GM23338 (cell line): ENCODE results near the gene BRD3. TPM values are rescaled to one million over a fixed set of nuclear protein-coding genes. Genes with fewer than 3 reads are reported as not detected.

ENCODE experiments used
- ATAC-seq: fragments of 200-7000 bp; cut with Tn5 transposase; 3 replicates; pipeline ENCODE4 v1.9.1; 2020
- DNase-seq: peaks from one replicate; pipeline ENCODE4 v3.0.0-alpha.2; 2015; ENCODE audit warnings: low spot score
- H2AFZ ChIP-seq: fragments of 200-600 bp; sonication (generic); 2 replicates; pipeline ENCODE4 v1.8.0; 2016; ENCODE audit warnings: antibody characterized with exemption, mild to moderate bottlenecking, moderate library complexity
- H3F3A ChIP-seq: fragments of 200-600 bp; sonication (generic); replicated peaks from 2 replicates; pipeline ENCODE4 v1.8.0; 2017; ENCODE audit warnings: antibody characterized with exemption, mixed run types, low read depth
- H3K27ac ChIP-seq: fragments of 200-600 bp; sonication (generic); 2 replicates; pipeline ENCODE4 v1.6.1; 2016; ENCODE audit warnings: low read depth
- H3K27me3 ChIP-seq: fragments of 200-600 bp; sonication (generic); 2 replicates; pipeline ENCODE4 v1.8.0; 2016; ENCODE audit warnings: mild to moderate bottlenecking, mixed run types, moderate library complexity; ENCODE audit not compliant: insufficient read depth
- H3K36me3 ChIP-seq: fragments of 200-600 bp; sonication (generic); 2 replicates; pipeline ENCODE4 v1.8.0; 2016; ENCODE audit warnings: mild to moderate bottlenecking; ENCODE audit not compliant: insufficient read depth
- H3K4me1 ChIP-seq: fragments of 200-600 bp; sonication (generic); 2 replicates; pipeline ENCODE4 v1.8.0; 2016; ENCODE audit warnings: mild to moderate bottlenecking, moderate library complexity; ENCODE audit not compliant: insufficient read depth
- H3K4me2 ChIP-seq: fragments of 200-600 bp; sonication (generic); 2 replicates; pipeline ENCODE4 v1.7.1; 2017; ENCODE audit warnings: mixed run types
- H3K4me3 ChIP-seq: fragments of 200-600 bp; sonication (generic); 2 replicates; pipeline ENCODE4 v1.6.1; 2016; ENCODE audit warnings: mixed run types
- H3K79me2 ChIP-seq: fragments of 200-600 bp; sonication (generic); replicated peaks from 2 replicates; pipeline ENCODE4 v1.8.0; 2017; ENCODE audit warnings: mild to moderate bottlenecking; ENCODE audit not compliant: insufficient read depth
- H3K9me2 ChIP-seq: fragments of 200-600 bp; sonication (generic); 2 replicates; pipeline ENCODE4 v1.8.0; 2017; ENCODE audit not compliant: insufficient read depth
- H4K20me1 ChIP-seq: fragments of 200-600 bp; sonication (generic); replicated peaks from 2 replicates; pipeline ENCODE4 v1.8.0; 2017; ENCODE audit warnings: mild to moderate bottlenecking; ENCODE audit not compliant: insufficient read depth
- H3K27ac Mint-ChIP-seq: 2 replicates; pipeline ENCODE4 v1.8.0; 2020; ENCODE audit warnings: inconsistent platforms, mild to moderate bottlenecking, moderate library complexity, mixed read lengths
- H3K27me3 Mint-ChIP-seq: 3 replicates; pipeline ENCODE4 v1.8.0; 2022; ENCODE audit warnings: low read depth, mild to moderate bottlenecking, moderate library complexity, mixed read lengths, inconsistent platforms; ENCODE audit not compliant: insufficient read depth, poor library complexity
- H3K36me3 Mint-ChIP-seq: 3 replicates; pipeline ENCODE4 v1.8.0; 2021; ENCODE audit warnings: low read depth, mild to moderate bottlenecking, inconsistent platforms, moderate library complexity, mixed read lengths
- H3K4me1 Mint-ChIP-seq: 3 replicates; pipeline ENCODE4 v1.8.0; 2020; ENCODE audit warnings: mild to moderate bottlenecking, inconsistent platforms, mixed read lengths
- H3K4me3 Mint-ChIP-seq: 3 replicates; pipeline ENCODE4 v1.8.0; 2021; ENCODE audit warnings: moderate library complexity, mild to moderate bottlenecking, inconsistent platforms, mixed read lengths
- H3K9me3 Mint-ChIP-seq: 3 replicates; pipeline ENCODE4 v1.8.0; 2020; ENCODE audit warnings: moderate library complexity, mild to moderate bottlenecking, inconsistent platforms, mixed read lengths
- CREB1 ChIP-seq: fragments of 250-450 bp; sonication (Bioruptor Pico); IDR thresholded peaks from 2 replicates; pipeline ENCODE4 v1.5.0; 2020; ENCODE audit warnings: low read depth, mild to moderate bottlenecking, moderate library complexity
- EZH2 ChIP-seq: fragments of 200-600 bp; sonication (generic); IDR thresholded peaks from one replicate; pipeline ENCODE4 v1.8.0; 2017; ENCODE audit warnings: antibody characterized with exemption, mild to moderate bottlenecking, low read depth; ENCODE audit not compliant: unreplicated experiment
- EZH2phosphoT487 ChIP-seq: fragments of 200-600 bp; sonication (generic); IDR thresholded peaks from one replicate; pipeline ENCODE4 v1.8.1; 2018; ENCODE audit warnings: antibody characterized with exemption; ENCODE audit not compliant: unreplicated experiment
- POLR2AphosphoS5 ChIP-seq: IDR thresholded peaks from 2 replicates; pipeline ENCODE4 v1.6.1; 2016; ENCODE audit warnings: antibody characterized with exemption, low read depth
- STAT1 ChIP-seq: IDR thresholded peaks from one replicate; pipeline ENCODE4 v1.6.1; 2016; ENCODE audit warnings: antibody characterized with exemption; ENCODE audit not compliant: unreplicated experiment
- ZNF114 ChIP-seq: fragments of 250-450 bp; sonication (Bioruptor Pico); IDR thresholded peaks from 2 replicates; pipeline ENCODE4 v1.5.0; 2020; ENCODE audit warnings: mild to moderate bottlenecking, moderate library complexity
- ZNF331 ChIP-seq: fragments of 250-450 bp; sonication (Bioruptor Pico); IDR thresholded peaks from 2 replicates; pipeline ENCODE4 v1.5.0; 2020; ENCODE audit warnings: low read depth, mild to moderate bottlenecking, moderate library complexity
- polyA plus RNA-seq: library from polyadenylated mRNA; unstranded; fragments of >200 nt; fragmentation: Nextera tagmentation; extraction: Ambion mirVana; gene quantifications from 2 replicates; pipeline ENCODE4 v1.2.1, GENCODE V29; 2016
- total RNA-seq: library from RNA; depleted of rRNA; stranded (reverse); fragments of >200 nt; shearing (Covaris generic); gene quantifications from 2 replicates; pipeline ENCODE4 v1.2.3, GENCODE V29; 2014
- TF ChIP-seq, protein P1 (sequence below), 2 experiments: fragments of 200-600 bp in 1 of 2; sonication (generic) in 1 of 2; conservative IDR thresholded peaks; 2 replicates each; pipeline versions ENCODE4 v1.5.1 to v1.6.1; 2016 to 2017; ENCODE audit warnings: antibody characterized with exemption in 2 of 2, low read depth in 2 of 2, mild to moderate bottlenecking in 2 of 2, moderate library complexity in 1 of 2
- TF ChIP-seq, protein P2 (sequence below): IDR thresholded peaks from one replicate; pipeline ENCODE4 v1.6.1; 2018; ENCODE audit warnings: antibody characterized with exemption; ENCODE audit not compliant: unreplicated experiment
- TF ChIP-seq, protein P3 (sequence below): fragments of 250-450 bp; sonication (Bioruptor Pico); IDR thresholded peaks from 2 replicates; pipeline ENCODE4 v1.5.0; 2020; ENCODE audit warnings: mild to moderate bottlenecking, moderate library complexity

BRD3 gene
- total and polyA plus RNA-seq, 2 experiments from 2014 or later = 46.0 to 88.0 TPM

DNA sequence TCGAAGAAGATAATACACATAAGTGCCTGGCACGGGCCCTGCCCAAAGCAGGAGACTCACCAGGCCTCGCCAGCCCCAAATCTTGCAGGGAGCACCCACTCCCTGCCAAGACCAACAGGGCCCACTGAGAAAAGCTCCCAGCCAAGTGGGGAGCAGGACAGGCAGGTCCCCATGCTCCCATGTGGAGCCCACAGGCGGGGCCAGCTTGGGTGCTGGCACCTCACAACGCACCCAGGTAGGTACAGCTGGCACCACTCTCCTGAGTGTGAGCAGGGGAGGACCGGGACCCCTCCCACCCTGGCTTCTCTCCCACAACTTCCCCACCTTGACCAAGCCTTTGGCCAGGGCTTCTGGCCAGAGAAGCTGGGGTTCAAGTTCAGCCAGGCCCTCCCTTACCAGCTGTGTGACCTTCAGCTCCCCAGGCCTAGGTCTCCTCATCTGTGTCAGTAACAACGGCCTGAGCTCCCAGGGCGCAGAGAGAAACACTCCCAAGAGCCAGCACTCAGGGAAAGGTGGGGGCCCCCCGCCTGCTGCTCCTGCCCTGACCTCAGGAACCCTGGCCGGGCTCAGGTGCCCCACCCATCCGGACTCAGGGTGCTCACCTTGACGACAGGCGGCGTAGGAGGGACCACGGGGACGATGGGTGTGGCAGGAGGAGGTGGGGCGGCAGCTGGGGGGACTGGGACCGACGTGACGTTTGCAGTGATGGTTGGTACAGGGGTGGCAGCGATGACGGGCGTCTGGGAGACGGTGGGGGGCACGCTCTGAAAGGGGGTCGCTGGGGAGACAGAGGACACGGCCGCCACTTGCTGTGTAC lies 17.8 kb downstream of the BRD3 start (continued):
- TF ChIP-seq, protein P1, sequence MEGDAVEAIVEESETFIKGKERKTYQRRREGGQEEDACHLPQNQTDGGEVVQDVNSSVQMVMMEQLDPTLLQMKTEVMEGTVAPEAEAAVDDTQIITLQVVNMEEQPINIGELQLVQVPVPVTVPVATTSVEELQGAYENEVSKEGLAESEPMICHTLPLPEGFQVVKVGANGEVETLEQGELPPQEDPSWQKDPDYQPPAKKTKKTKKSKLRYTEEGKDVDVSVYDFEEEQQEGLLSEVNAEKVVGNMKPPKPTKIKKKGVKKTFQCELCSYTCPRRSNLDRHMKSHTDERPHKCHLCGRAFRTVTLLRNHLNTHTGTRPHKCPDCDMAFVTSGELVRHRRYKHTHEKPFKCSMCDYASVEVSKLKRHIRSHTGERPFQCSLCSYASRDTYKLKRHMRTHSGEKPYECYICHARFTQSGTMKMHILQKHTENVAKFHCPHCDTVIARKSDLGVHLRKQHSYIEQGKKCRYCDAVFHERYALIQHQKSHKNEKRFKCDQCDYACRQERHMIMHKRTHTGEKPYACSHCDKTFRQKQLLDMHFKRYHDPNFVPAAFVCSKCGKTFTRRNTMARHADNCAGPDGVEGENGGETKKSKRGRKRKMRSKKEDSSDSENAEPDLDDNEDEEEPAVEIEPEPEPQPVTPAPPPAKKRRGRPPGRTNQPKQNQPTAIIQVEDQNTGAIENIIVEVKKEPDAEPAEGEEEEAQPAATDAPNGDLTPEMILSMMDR (conservative IDR thresholded peaks at IDR 0.05; ENCODE audit: low read depth in 2 of 2) = no peak
- TF ChIP-seq ZNF331 (CRISPR knock-in tag) (no peak), EZH2phosphoT487 (no peak), CREB1 (CRISPR knock-in tag) (no peak)
- TF ChIP-seq, protein P2, sequence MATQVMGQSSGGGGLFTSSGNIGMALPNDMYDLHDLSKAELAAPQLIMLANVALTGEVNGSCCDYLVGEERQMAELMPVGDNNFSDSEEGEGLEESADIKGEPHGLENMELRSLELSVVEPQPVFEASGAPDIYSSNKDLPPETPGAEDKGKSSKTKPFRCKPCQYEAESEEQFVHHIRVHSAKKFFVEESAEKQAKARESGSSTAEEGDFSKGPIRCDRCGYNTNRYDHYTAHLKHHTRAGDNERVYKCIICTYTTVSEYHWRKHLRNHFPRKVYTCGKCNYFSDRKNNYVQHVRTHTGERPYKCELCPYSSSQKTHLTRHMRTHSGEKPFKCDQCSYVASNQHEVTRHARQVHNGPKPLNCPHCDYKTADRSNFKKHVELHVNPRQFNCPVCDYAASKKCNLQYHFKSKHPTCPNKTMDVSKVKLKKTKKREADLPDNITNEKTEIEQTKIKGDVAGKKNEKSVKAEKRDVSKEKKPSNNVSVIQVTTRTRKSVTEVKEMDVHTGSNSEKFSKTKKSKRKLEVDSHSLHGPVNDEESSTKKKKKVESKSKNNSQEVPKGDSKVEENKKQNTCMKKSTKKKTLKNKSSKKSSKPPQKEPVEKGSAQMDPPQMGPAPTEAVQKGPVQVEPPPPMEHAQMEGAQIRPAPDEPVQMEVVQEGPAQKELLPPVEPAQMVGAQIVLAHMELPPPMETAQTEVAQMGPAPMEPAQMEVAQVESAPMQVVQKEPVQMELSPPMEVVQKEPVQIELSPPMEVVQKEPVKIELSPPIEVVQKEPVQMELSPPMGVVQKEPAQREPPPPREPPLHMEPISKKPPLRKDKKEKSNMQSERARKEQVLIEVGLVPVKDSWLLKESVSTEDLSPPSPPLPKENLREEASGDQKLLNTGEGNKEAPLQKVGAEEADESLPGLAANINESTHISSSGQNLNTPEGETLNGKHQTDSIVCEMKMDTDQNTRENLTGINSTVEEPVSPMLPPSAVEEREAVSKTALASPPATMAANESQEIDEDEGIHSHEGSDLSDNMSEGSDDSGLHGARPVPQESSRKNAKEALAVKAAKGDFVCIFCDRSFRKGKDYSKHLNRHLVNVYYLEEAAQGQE = no peak

DNA sequence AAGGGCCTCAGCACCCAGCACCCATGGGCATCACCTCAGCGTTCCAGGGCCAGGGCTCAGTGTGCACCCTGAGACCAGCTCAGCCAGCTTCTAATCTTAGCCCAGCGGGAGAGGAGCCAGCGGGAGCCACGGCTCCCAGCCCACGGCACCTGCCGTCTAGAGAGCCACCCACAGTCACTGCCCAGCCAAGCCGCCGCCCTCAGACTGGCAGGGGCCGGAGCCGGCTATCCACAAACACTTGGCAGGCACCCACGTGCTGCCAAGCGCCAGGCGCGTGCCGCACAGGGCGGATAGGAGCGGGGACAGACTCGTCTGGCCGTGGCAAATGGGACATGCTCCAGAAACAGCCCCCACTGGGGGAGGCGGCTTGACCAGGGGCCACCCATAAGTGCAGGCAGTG lies 18.6 kb downstream of the BRD3 start:
- no peak overlapping the region for H3K27ac ChIP-seq
- ATAC-seq (no peak), DNase-seq (no peak)
- H3K27me3 ChIP-seq = no peaks in the 10 kb centered on the region
- H3F3A ChIP-seq = no peaks in the 10 kb centered on the region
- H3K9me2 ChIP-seq = no peaks in the 10 kb centered on the region
- H2AFZ ChIP-seq = no peak overlapping the region
- no peaks in the 10 kb centered on the region for H3K4me1 ChIP-seq
- Mint-ChIP-seq H3K27ac (no peak overlapping the region), H3K4me1 (no peaks in the 10 kb centered on the region), H3K27me3 (peaks cover 6% of the 10 kb centered on the region), H3K36me3 (peaks cover 61% of the 10 kb centered on the region), H3K4me3 (no peak overlapping the region), H3K9me3 (no peaks in the 10 kb centered on the region)
- no peak overlapping the region for H3K4me2 ChIP-seq
- peaks cover 8% of the 10 kb centered on the region for H3K79me2 ChIP-seq
- no peak overlapping the region for H3K4me3 ChIP-seq
- H4K20me1 ChIP-seq = no peaks in the 10 kb centered on the region; the same call in none of the 2 replicates
- peaks cover 10% of the 10 kb centered on the region; the same call in 1 of the 2 replicates for H3K36me3 ChIP-seq
- TF ChIP-seq STAT1 (no peak), EZH2 (no peak), ZNF114 (CRISPR knock-in tag) (no peak), POLR2AphosphoS5 (no peak), CREB1 (CRISPR knock-in tag) (no peak)
- TF ChIP-seq, protein P1 (conservative IDR thresholded peaks at IDR 0.05; ENCODE audit: low read depth in 2 of 2) = no peak
- TF ChIP-seq, protein P3, sequence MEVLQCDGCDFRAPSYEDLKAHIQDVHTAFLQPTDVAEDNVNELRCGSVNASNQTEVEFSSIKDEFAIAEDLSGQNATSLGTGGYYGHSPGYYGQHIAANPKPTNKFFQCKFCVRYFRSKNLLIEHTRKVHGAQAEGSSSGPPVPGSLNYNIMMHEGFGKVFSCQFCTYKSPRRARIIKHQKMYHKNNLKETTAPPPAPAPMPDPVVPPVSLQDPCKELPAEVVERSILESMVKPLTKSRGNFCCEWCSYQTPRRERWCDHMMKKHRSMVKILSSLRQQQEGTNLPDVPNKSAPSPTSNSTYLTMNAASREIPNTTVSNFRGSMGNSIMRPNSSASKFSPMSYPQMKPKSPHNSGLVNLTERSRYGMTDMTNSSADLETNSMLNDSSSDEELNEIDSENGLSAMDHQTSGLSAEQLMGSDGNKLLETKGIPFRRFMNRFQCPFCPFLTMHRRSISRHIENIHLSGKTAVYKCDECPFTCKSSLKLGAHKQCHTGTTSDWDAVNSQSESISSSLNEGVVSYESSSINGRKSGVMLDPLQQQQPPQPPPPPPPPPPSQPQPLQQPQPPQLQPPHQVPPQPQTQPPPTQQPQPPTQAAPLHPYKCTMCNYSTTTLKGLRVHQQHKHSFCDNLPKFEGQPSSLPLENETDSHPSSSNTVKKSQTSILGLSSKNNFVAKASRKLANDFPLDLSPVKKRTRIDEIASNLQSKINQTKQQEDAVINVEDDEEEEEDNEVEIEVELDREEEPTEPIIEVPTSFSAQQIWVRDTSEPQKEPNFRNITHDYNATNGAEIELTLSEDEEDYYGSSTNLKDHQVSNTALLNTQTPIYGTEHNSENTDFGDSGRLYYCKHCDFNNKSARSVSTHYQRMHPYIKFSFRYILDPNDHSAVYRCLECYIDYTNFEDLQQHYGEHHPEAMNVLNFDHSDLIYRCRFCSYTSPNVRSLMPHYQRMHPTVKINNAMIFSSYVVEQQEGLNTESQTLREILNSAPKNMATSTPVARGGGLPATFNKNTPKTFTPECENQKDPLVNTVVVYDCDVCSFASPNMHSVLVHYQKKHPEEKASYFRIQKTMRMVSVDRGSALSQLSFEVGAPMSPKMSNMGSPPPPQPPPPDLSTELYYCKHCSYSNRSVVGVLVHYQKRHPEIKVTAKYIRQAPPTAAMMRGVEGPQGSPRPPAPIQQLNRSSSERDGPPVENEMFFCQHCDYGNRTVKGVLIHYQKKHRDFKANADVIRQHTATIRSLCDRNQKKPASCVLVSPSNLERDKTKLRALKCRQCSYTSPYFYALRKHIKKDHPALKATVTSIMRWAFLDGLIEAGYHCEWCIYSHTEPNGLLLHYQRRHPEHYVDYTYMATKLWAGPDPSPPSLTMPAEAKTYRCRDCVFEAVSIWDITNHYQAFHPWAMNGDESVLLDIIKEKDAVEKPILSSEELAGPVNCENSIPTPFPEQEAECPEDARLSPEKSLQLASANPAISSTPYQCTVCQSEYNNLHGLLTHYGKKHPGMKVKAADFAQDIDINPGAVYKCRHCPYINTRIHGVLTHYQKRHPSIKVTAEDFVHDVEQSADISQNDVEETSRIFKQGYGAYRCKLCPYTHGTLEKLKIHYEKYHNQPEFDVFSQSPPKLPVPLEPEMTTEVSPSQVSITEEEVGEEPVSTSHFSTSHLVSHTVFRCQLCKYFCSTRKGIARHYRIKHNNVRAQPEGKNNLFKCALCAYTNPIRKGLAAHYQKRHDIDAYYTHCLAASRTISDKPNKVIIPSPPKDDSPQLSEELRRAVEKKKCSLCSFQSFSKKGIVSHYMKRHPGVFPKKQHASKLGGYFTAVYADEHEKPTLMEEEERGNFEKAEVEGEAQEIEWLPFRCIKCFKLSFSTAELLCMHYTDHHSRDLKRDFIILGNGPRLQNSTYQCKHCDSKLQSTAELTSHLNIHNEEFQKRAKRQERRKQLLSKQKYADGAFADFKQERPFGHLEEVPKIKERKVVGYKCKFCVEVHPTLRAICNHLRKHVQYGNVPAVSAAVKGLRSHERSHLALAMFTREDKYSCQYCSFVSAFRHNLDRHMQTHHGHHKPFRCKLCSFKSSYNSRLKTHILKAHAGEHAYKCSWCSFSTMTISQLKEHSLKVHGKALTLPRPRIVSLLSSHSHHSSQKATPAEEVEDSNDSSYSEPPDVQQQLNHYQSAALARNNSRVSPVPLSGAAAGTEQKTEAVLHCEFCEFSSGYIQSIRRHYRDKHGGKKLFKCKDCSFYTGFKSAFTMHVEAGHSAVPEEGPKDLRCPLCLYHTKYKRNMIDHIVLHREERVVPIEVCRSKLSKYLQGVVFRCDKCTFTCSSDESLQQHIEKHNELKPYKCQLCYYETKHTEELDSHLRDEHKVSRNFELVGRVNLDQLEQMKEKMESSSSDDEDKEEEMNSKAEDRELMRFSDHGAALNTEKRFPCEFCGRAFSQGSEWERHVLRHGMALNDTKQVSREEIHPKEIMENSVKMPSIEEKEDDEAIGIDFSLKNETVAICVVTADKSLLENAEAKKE (CRISPR knock-in tag) = no peak
